ENCODE data around the gene TSSK3.

The TSSK3 gene

DNA sequence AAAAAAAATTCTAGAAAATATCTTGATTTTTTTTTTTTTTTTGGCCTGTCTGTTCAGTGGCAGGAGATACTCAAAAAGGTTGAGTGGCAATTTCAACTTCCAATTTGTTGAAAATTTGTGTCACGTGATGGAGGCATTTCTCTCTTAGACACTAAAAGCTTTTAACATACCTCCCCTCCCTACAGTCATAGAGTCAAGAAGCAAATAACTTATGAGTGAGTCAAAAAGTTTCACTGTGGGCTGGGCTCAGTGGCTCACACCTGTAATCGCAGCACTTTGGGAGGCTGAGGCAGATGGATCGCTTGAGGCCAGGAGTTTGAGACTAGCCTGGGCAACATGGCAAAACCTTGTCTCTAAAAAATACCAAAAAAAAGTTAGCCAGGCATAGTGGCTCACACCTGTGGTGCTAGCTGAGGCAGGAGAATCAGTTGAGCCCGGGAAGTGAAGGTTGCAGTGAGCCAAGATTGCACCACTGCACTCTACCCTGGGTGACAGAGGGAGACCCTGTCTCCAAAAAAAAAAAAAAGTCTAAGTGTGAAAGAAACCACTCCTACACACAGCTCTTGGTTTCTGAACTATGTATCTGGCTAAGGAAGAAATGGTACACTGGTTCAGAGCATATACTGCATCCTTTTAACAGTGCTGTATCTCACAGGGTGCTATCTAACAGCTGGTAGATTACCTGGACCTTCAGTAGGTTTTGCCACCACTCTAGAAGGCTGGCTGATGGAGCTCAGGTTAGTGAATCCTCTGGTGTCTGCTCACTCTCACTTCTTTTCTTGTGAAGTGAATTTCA, 43.5 kb downstream of the TSSK3 start:
- FAIRE-seq, result no peak

DNA sequence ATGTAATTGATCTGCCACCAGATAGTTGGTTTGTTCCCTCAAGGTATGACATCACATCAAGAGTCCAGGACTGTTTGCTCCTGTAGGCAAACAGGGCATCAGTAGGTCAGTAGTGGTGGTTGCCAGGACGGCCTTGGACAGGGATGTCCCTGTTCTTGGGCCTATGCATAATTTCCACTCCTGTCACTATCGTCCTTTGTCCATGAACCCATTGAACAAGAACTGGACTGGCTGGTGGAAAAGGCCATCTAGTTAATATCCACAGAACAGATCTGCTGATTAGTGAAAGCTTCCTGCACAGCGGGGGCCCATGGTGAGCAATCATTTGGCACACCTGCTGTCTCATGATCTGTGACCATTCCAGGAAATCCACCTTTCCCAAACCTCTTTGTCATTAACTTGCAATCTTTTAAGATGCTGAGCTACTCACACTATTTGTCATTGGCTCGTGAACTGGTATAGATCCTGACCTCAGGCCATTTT, 44.3 kb downstream of the TSSK3 start:
- no peak for FAIRE-seq

DNA sequence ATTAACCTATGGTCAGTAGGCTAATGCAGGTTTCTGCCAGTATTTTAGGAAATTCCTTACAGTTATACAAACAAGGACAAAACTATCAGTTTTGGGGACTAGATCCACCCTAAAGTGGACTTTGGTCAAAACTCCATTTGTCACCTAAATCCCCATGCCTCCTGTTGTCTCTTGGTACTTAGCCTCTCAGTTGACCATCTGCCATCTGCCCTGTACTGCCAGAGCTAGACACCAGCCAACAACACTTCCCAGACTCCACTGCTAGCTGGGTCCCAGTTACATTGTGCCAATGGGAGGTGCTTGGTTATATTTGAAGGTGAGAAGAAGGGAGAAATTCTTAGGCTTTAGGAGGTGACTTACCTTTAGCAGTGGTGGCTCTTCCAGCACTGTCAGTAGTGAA, 48.9 kb downstream of the TSSK3 start:
- FAIRE-seq, result no peak

GRCh38 chr1:32413507-32414185, 51.3 kb downstream of the TSSK3 start:
- FAIRE-seq, result no peak

Data from A204.1 (cell line).